HL-60/S4 (cell line): Measurements from ENCODE around the gene NCAM1.

Experiments
- in situ Hi-C: fragments of 300-500 bp; cut with MboI; formaldehyde crosslinking; loops from 2 replicates; pipeline ENCODE4 v1.14.3; 2022; ENCODE audit warnings: low sequenced_read_pairs

NCAM1 gene

GRCh38 chr11:113193016-113193415, 231.8 kb downstream of the NCAM1 start:
- in situ Hi-C loops, result no loop called here

- in situ Hi-C loops, result no loop called here
Observed at GRCh38 chr11:113193946-113194345, 232.7 kb downstream of the NCAM1 start.

GRCh38 chr11:113195728-113196127, 234.5 kb downstream of the NCAM1 start:
- in situ Hi-C loops, result no loop called here

GRCh38 chr11:113197446-113197845, 236.2 kb downstream of the NCAM1 start:
- in situ Hi-C loops, result no loop called here

GRCh38 chr11:113198972-113199661, 237.9 kb downstream of the NCAM1 start:
- in situ Hi-C loops, result no loop called here

- in situ Hi-C loops, result no loop called here
Observed at GRCh38 chr11:113199866-113200265, 238.6 kb downstream of the NCAM1 start.

GRCh38 chr11:113201054-113201818, 240.0 kb downstream of the NCAM1 start:
- in situ Hi-C loops, result no loop called here

GRCh38 chr11:113202431-113202830, 241.2 kb downstream of the NCAM1 start:
- in situ Hi-C loops, result no loop called here

GRCh38 chr11:113203141-113203753, 242.0 kb downstream of the NCAM1 start:
- in situ Hi-C loops, result no loop called here

- in situ Hi-C loops, result no loop called here
Observed at GRCh38 chr11:113204280-113204679, 243.1 kb downstream of the NCAM1 start.

- in situ Hi-C loops, result no loop called here
Observed at GRCh38 chr11:113213549-113213948, 252.3 kb downstream of the NCAM1 start.

GRCh38 chr11:113222241-113222640, 261.0 kb downstream of the NCAM1 start:
- in situ Hi-C loops, result no loop called here

GRCh38 chr11:113234888-113235287, 273.7 kb downstream of the NCAM1 start:
- in situ Hi-C loops, result no loop called here

- in situ Hi-C loops, result no loop called here
Observed at GRCh38 chr11:113237261-113237660, 276.0 kb downstream of the NCAM1 start.

- in situ Hi-C loops, result no loop called here
Observed at GRCh38 chr11:113238721-113239120, 277.5 kb downstream of the NCAM1 start.

- in situ Hi-C loops, result no loop called here
Observed at GRCh38 chr11:113240389-113240788, 279.2 kb downstream of the NCAM1 start.

- in situ Hi-C loops, result no loop called here
Observed at GRCh38 chr11:113240790-113241635, 279.8 kb downstream of the NCAM1 start.

- in situ Hi-C loops, result no loop called here
Observed at GRCh38 chr11:113241636-113242054, 280.4 kb downstream of the NCAM1 start.

- in situ Hi-C loops, result no loop called here
Observed at GRCh38 chr11:113242060-113242459, 280.8 kb downstream of the NCAM1 start.

GRCh38 chr11:113242767-113243397, 281.7 kb downstream of the NCAM1 start:
- in situ Hi-C loops, result no loop called here

GRCh38 chr11:113243696-113244095, 282.5 kb downstream of the NCAM1 start:
- in situ Hi-C loops, result no loop called here
